ENCODE measurements around the gene SEPTIN10. TPM values are rescaled to one million over a fixed set of nuclear protein-coding genes. Genes with fewer than 3 reads are reported as not detected.

SEPTIN10 gene
- total and polyA plus RNA-seq, 2 of the 8 experiments (the other 6 are each of a cell fraction or from before 2014, with no cell fraction given), result 23.7 to 101 TPM

DNA sequence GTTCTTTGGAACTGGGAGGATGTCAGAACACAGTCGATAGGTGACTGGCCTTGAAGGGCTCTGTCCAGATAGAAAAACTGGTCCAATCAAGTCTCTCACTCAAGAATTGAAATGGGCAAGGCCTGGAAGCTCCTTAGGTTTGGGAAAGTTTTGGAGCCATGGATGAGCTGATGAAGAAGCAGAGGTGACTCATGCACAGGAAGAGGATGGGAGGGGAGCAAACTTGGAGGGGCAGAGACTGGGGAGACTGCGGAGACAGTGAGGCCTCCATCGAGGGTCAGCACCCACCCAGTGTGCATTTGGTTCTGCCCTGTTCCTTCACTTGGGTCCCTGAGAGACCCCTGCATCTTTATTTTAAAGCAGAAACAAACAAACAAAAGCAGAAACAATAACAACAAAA is 41.5 kb upstream of the SEPTIN10 start:
- no peaks in the 10 kb centered on the region for H3K79me1 ChIP-seq (ENCODE audit: low read depth, low read length)
- H3K18ac ChIP-seq (ENCODE audit: extremely low read depth, low read length), result no peak overlapping the region
- no peak overlapping the region for H2BK5ac ChIP-seq (ENCODE audit: low read depth, low read length)
- no peak overlapping the region for H3K27ac ChIP-seq (ENCODE audit: low read depth, low read length)
- no peak overlapping the region for H4K91ac ChIP-seq (replicated peaks; ENCODE audit: insufficient read length, low read length)
- H3K4me3 ChIP-seq (ENCODE audit: extremely low read depth in 1 of 4, insufficient read depth in 2 of 4, low read depth in 3 of 4, low read length in 4 of 4), result no peak overlapping the region
- WGBS, 2 experiments (ENCODE audit: extremely low coverage in 1 of 2, insufficient coverage in 1 of 2, insufficient read length in 1 of 2, insufficient replicate concordance in 2 of 2, low coverage in 1 of 2, low lambda C conversion rate in 2 of 2, missing lambda C conversion rate in 1 of 2), result 100% methylated on average over 3 of the region's 3 CpGs; no CpG with 5 or more reads in 1 of the 2 experiments
- peaks cover 0 to 6% (median 2%) of the 10 kb centered on the region in 4 experiments; a peak in 5 of 7 replicates for H3K4me1 ChIP-seq (replicated peaks in 1 of 4; ENCODE audit: control insufficient read depth in 3 of 4, insufficient read depth in 4 of 4, low read length in 3 of 4)
- no peak overlapping the region for H2AK5ac ChIP-seq (ENCODE audit: low read depth, low read length)
- CTCF ChIA-PET (ENCODE audit: partially characterized antibody), result interaction anchor here (0.7 to 2.6 kb wide), 4 partner anchors 8 to 123 kb away, joined by 3 to 10 read pairs (median 6); no protein-coding TSS in a partner anchor
- H3K14ac ChIP-seq (ENCODE audit: insufficient read length), result no peak overlapping the region
- no peak overlapping the region for H3K9ac ChIP-seq (replicated peaks in 1 of 4; ENCODE audit: extremely low read depth in 1 of 4, low read depth in 3 of 4, low read length in 3 of 4)
- no peak overlapping the region for H2AFZ ChIP-seq (ENCODE audit: low read length)
- no peaks in the 10 kb centered on the region for H3K79me2 ChIP-seq (ENCODE audit: control insufficient read depth in 1 of 2, insufficient read depth in 2 of 2, low read length in 2 of 2)
- DNase-seq (ENCODE audit: low read depth in 1 of 2, low spot score in 2 of 2) (no peak), FAIRE-seq (no peak)
- H3K9me3 ChIP-seq (ENCODE audit: insufficient read depth in 2 of 2, low read depth in 1 of 2, low read length in 1 of 2), result no peaks in the 10 kb centered on the region
- no peak overlapping the region for H3K23ac ChIP-seq (ENCODE audit: insufficient read length)
- no peak overlapping the region for H2BK12ac ChIP-seq (ENCODE audit: low read depth, low read length)
- no peaks in the 10 kb centered on the region for H3K27me3 ChIP-seq (replicated peaks in 1 of 4; ENCODE audit: control insufficient read depth in 3 of 4, extremely low read depth in 1 of 4, insufficient read depth in 3 of 4, low read length in 3 of 4)
- H4K8ac ChIP-seq (ENCODE audit: extremely low read depth, insufficient read depth, low read length), result no peak overlapping the region
- POLR2A ChIA-PET (ENCODE audit: partially characterized antibody), result interaction anchor here (0.7 kb wide), 1 partner anchor 11 kb away, joined by 5 read pairs; no protein-coding TSS in a partner anchor
- H2BK120ac ChIP-seq (replicated peaks; ENCODE audit: low read depth, low read length), result no peak overlapping the region
- H4K5ac ChIP-seq (ENCODE audit: insufficient read length, low read depth, low read length), result no peak overlapping the region
- H4K20me1 ChIP-seq (replicated peaks in 1 of 2; ENCODE audit: control insufficient read depth in 1 of 2, insufficient read depth in 2 of 2, low read length in 2 of 2), result no peaks in the 10 kb centered on the region
- no peak overlapping the region for H3K56ac ChIP-seq (replicated peaks; ENCODE audit: insufficient read length, low read depth, low read length)
- no peaks in the 10 kb centered on the region for H3K36me3 ChIP-seq (ENCODE audit: control insufficient read depth in 2 of 4, insufficient read depth in 4 of 4, low read length in 3 of 4)
- H3K23me2 ChIP-seq (ENCODE audit: low read depth, low read length), result no peaks in the 10 kb centered on the region
- H3K4me2 ChIP-seq (ENCODE audit: insufficient read depth in 1 of 2, low read depth in 2 of 2, low read length in 2 of 2), result no peak overlapping the region
- no peak overlapping the region for H3K4ac ChIP-seq (replicated peaks; ENCODE audit: insufficient read length, low read depth, low read length)
- no peak overlapping the region for H2BK20ac ChIP-seq (ENCODE audit: low read length)
- no peak overlapping the region for H2BK15ac ChIP-seq (ENCODE audit: low read length)
- no peak for TF ChIP-seq SIX5 (IDR thresholded peaks at IDR 0.05; ENCODE audit: low read depth, low read length)
- TF ChIP-seq SP1 (IDR thresholded peaks at IDR 0.05; ENCODE audit: low read depth, low read length), result no peak
- TF ChIP-seq EZH2 (IDR thresholded peaks at IDR 0.05; ENCODE audit: low read depth, low read length, severe bottlenecking), result no peak
- TF ChIP-seq HDAC6 (IDR thresholded peaks at IDR 0.05; ENCODE audit: low read depth, low read length), result no peak
- TF ChIP-seq SP4 (IDR thresholded peaks at IDR 0.05; ENCODE audit: low read length), result no peak
- TF ChIP-seq POLR2A (IDR thresholded peaks at IDR 0.05; ENCODE audit: control extremely low read depth in 1 of 2, low read depth in 2 of 2, low read length in 2 of 2), result no peak
- TF ChIP-seq TEAD4 (IDR thresholded peaks at IDR 0.05; ENCODE audit: low read depth, low read length), result no peak
- no peak for TF ChIP-seq BCL11A (IDR thresholded peaks at IDR 0.05; ENCODE audit: low read depth in 2 of 2, low read length in 2 of 2)
- no peak for TF ChIP-seq FOSL1 (IDR thresholded peaks at IDR 0.05; ENCODE audit: insufficient read depth, low read depth, low read length)
- no peak for TF ChIP-seq SIRT6 (IDR thresholded peaks at IDR 0.05; ENCODE audit: low read length)
- no peak for TF ChIP-seq BACH1 (IDR thresholded peaks at IDR 0.05; ENCODE audit: low read length)
- TF ChIP-seq, protein P1, sequence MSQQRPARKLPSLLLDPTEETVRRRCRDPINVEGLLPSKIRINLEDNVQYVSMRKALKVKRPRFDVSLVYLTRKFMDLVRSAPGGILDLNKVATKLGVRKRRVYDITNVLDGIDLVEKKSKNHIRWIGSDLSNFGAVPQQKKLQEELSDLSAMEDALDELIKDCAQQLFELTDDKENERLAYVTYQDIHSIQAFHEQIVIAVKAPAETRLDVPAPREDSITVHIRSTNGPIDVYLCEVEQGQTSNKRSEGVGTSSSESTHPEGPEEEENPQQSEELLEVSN (IDR thresholded peaks at IDR 0.05), result no peak
- no peak for TF ChIP-seq CHD1 (IDR thresholded peaks at IDR 0.05; ENCODE audit: low read depth, low read length)
- no peak for TF ChIP-seq POLR2AphosphoS5 (IDR thresholded peaks at IDR 0.05; ENCODE audit: low read depth, low read length)
- no peak for TF ChIP-seq SRF (IDR thresholded peaks at IDR 0.05; ENCODE audit: low read depth, low read length)
- TF ChIP-seq CTBP2 (IDR thresholded peaks at IDR 0.05; ENCODE audit: borderline replicate concordance, insufficient read depth, insufficient read length, low read length), result no peak

Measured in H1 (cell line).